Uterus (tissue), 4 donors: ENCODE data around the gene C17orf78. TPM values are rescaled to one million over a fixed set of nuclear protein-coding genes. Genes with fewer than 3 reads are reported as not detected.

Experiments used
- DNase-seq, 2 donors: peaks; one replicate each; pipeline ENCODE4 v3.0.0-alpha.2; 2019 to 2020
- H3K27ac ChIP-seq, 2 donors: fragments of 200-600 bp; sonication (generic); 1 replicate in 1 of 2; 2 replicates in 1 of 2; pipeline ENCODE4 v1.5.1; 2016 to 2018
- H3K27me3 ChIP-seq, 2 donors: fragments of 200-600 bp; sonication (generic); one replicate each; pipeline ENCODE4 v1.5.1; 2018 to 2019; ENCODE audit warnings: control low read depth in 1 of 2
- H3K36me3 ChIP-seq, 2 donors: fragments of 200-600 bp; sonication (generic); one replicate each; pipeline ENCODE4 v1.5.1; 2019; ENCODE audit warnings: control low read depth in 1 of 2
- H3K4me1 ChIP-seq, 2 donors: fragments of 200-600 bp; sonication (generic); one replicate each; pipeline ENCODE4 v1.5.1; 2018 to 2019; ENCODE audit warnings: control low read depth in 1 of 2
- H3K4me3 ChIP-seq, 2 donors: fragments of 200-600 bp; sonication (generic); 1 replicate in 1 of 2; 2 replicates in 1 of 2; pipeline ENCODE4 v1.5.1; 2018 to 2019; ENCODE audit warnings: mild to moderate bottlenecking in 1 of 2
- H3K9me3 ChIP-seq, 2 donors: fragments of 200-600 bp; sonication (generic); one replicate each; pipeline ENCODE4 v1.5.1; 2019; ENCODE audit warnings: control low read depth in 1 of 2
- CTCF ChIP-seq, 4 experiments: fragments of 200-600 bp in 2 of 4; fragments of 450-650 bp in 2 of 4; sonication (generic) in 2 of 4; IDR thresholded peaks; one replicate each; pipeline ENCODE4 v1.5.1; 2016 to 2019; ENCODE audit warnings: antibody characterized with exemption in 4 of 4, mild to moderate bottlenecking in 2 of 4, moderate library complexity in 1 of 4
- POLR2A ChIP-seq, 2 donors: fragments of 450-650 bp; IDR thresholded peaks; one replicate each; pipeline ENCODE4 v1.6.1; 2016; ENCODE audit warnings: antibody characterized with exemption in 2 of 2, mild to moderate bottlenecking in 1 of 2, moderate library complexity in 1 of 2
- intact Hi-C: fragments of 100-400 bp; cut with DNase I; formaldehyde crosslinking; loops from one replicate; pipeline ENCODE4 v1.15.1; 2023; ENCODE audit warnings: low total_unique reads
- total RNA-seq, 4 donors: library from RNA; depleted of rRNA in 3 of 4; stranded (reverse); fragments of >200 nt in 3 of 4; gene quantifications; one replicate each; pipeline versions ENCODE4 v1.1.0 to v1.2.4, GENCODE V29; 2014 to 2023
- donor health status: DM: yes; HTN: yes; CAD: no.

The C17orf78 gene
- not detected for total RNA-seq

GRCh38 chr17:37375706-37376105 lies at the start of gene C17orf78:
Gene C17orf78, plus strand, starts transcription at chr17:37375985. Its CDS starts 108 bp downstream, at chr17:37376093.
- Histone ChIP-seq H3K4me1 (no peaks in the 10 kb centered on the region), H3K4me3 (no peak within 1 kb of the TSS), H3K27me3 (no peaks in the 10 kb centered on the region), H3K36me3 (no peaks in the 10 kb centered on the region), H3K9me3 (no peaks in the 10 kb centered on the region), H3K27ac (no peak within 1 kb of the TSS)
- TF ChIP-seq POLR2A (IDR thresholded peaks at IDR 0.05) (no peak), CTCF (IDR thresholded peaks at IDR 0.05) (no peak)
- intact Hi-C loops: no loop called here
- no peak for DNase-seq

DNA sequence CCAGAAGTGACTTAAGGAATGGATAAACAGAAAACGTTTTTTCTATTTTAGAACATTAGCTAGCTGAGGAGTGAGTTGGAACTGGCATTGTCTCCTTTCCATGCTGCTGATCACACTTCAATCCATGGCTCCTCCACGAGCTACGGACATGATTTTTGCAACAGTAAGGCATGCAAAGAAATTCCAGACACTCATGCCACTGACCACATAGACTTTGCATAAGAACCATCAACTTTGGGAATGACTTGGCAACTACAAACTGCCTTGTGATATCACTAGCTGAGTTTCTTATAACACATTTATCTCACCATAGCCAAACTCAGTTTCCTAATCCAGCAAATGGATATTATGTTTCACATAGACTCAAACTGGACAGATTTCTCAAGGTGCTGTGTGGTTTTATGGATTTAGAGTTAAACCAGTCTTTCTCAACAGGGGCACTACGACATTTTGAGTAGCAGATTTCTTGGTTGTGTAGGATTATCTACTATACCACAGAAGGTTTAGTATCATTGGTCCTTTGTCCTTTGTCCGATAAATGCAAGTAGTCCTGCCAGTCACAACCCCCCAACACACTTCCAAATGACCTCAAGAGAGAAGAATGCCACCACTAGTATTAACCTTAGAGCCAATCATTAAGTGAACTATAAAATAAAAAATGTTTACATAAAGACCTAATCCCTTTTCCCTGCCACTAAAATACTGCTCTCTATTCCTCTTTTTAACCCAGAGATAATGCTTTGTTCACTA lies 48.3 kb upstream of the C17orf78 start:
- TF ChIP-seq POLR2A (IDR thresholded peaks at IDR 0.05) (no peak), CTCF (IDR thresholded peaks at IDR 0.05) (no peak)
- no peak overlapping the region for H3K4me3 ChIP-seq
- H3K27me3 ChIP-seq: no peaks in the 10 kb centered on the region
- intact Hi-C loops: no loop called here
- no peaks in the 10 kb centered on the region for H3K9me3 ChIP-seq
- no peak for DNase-seq
- no peaks in the 10 kb centered on the region for H3K4me1 ChIP-seq
- no peaks in the 10 kb centered on the region for H3K36me3 ChIP-seq
- H3K27ac ChIP-seq: no peak overlapping the region

DNA sequence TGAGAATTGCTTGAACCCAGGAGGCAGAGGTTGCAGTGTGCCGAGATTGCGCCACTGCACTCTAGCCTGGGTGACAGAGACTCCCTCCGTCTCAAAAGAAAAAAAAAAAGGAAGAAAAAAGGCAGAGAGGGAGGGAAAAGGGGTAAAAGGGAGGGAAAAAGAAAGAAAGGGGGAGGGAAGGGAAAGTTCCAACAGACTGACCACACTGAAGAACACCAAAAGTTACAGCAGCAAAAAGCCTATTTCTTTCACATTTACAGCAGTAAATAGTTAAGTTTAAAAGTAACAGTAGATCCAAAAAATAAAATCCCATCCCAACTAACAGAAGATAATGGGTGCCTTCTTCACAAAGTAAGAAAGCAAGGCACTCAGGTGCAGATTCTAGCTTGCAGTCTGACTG lies 36.9 kb upstream of the C17orf78 start:
- DNase-seq: no peak
- TF ChIP-seq CTCF (IDR thresholded peaks at IDR 0.05): no peak
- no peak for TF ChIP-seq POLR2A (IDR thresholded peaks at IDR 0.05)
- intact Hi-C loops: no loop called here
- no peak overlapping the region for H3K4me3 ChIP-seq
- H3K9me3 ChIP-seq: no peaks in the 10 kb centered on the region
- no peak overlapping the region for H3K27ac ChIP-seq
- no peaks in the 10 kb centered on the region for H3K27me3 ChIP-seq
- no peaks in the 10 kb centered on the region for H3K36me3 ChIP-seq
- no peaks in the 10 kb centered on the region for H3K4me1 ChIP-seq

GRCh38 chr17:37339321-37339720 lies 36.5 kb upstream of the C17orf78 start:
- Histone ChIP-seq H3K4me1 (no peaks in the 10 kb centered on the region), H3K36me3 (no peaks in the 10 kb centered on the region), H3K27ac (no peak overlapping the region), H3K9me3 (no peaks in the 10 kb centered on the region), H3K27me3 (no peaks in the 10 kb centered on the region), H3K4me3 (no peak overlapping the region)
- TF ChIP-seq CTCF (IDR thresholded peaks at IDR 0.05) (no peak), POLR2A (IDR thresholded peaks at IDR 0.05) (no peak)
- intact Hi-C loops: no loop called here
- DNase-seq: no peak

DNA sequence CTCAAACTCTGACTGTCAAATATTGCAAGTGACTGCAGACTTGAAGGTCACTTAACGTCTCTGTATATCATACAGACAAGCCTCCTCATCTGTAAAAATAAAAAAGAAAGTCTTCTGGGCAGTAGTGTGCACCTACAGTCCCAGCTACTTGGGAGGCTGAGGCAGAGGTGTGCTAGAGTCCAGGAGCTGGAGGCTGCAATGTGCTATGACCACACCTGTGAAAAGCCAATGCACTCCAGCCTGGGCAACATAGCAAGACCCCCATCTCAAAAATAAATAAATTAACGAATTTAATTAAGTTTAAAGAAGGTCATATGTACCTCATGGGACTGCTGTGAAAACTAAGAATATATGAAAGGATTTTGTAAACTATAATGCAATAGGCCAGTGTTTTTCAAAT lies 35.0 kb upstream of the C17orf78 start:
- intact Hi-C loops: no loop called here
- no peak for TF ChIP-seq POLR2A (IDR thresholded peaks at IDR 0.05)
- no peak for TF ChIP-seq CTCF (IDR thresholded peaks at IDR 0.05)
- no peaks in the 10 kb centered on the region for H3K27me3 ChIP-seq

More for the DNA sequence above, 35.0 kb upstream of the C17orf78 start:
- no peak for DNase-seq
- Histone ChIP-seq H3K36me3 (no peaks in the 10 kb centered on the region), H3K9me3 (no peaks in the 10 kb centered on the region), H3K27ac (no peak overlapping the region), H3K4me3 (no peak overlapping the region), H3K4me1 (no peaks in the 10 kb centered on the region)
